Measurements from ENCODE around the gene DBR1. TPM values are rescaled to one million over a fixed set of nuclear protein-coding genes. Genes with fewer than 3 reads are reported as not detected.

Gene DBR1
- total RNA-seq, 1 experiment from 2014 or later = 33.1 TPM

DNA sequence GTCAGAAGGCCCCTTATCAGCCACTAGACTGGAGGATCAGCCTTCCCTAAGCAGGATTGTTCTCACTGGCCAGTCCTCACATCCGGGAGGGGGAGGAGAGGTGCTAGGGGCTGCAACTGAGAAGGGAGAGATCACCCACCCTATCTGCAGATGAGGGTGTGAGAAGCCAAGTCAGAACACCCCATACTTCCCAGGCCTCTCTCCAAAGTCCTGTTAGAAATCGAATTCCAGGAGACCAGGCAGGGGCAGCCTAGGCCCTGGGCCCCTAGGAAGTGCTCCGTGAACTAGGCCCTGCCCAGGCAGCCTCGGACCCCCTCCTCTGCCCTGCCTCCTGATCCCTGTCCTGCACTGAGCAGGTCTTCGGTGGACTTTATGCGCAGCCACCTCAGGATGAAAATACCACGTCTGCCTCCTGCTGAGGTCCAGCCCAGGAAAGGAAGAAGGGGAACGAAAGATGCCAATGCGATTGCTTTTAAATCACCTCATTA lies 60.2 kb downstream of the DBR1 start:
- DNase-seq (ENCODE audit: low spot score) = no peak
- BruUV-seq (replicated peaks) = no TSS peak
- intact Hi-C loops (cut with micrococcal nuclease; ENCODE audit: unreplicated experiment) = no loop called here
- TF ChIP-seq, protein P1, sequence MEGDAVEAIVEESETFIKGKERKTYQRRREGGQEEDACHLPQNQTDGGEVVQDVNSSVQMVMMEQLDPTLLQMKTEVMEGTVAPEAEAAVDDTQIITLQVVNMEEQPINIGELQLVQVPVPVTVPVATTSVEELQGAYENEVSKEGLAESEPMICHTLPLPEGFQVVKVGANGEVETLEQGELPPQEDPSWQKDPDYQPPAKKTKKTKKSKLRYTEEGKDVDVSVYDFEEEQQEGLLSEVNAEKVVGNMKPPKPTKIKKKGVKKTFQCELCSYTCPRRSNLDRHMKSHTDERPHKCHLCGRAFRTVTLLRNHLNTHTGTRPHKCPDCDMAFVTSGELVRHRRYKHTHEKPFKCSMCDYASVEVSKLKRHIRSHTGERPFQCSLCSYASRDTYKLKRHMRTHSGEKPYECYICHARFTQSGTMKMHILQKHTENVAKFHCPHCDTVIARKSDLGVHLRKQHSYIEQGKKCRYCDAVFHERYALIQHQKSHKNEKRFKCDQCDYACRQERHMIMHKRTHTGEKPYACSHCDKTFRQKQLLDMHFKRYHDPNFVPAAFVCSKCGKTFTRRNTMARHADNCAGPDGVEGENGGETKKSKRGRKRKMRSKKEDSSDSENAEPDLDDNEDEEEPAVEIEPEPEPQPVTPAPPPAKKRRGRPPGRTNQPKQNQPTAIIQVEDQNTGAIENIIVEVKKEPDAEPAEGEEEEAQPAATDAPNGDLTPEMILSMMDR (conservative IDR thresholded peaks at IDR 0.05; ENCODE audit: low read depth, low read length) = no peak
- TF ChIP-seq EZH2 (IDR thresholded peaks at IDR 0.05; ENCODE audit: borderline replicate concordance, low read depth, low read length, poor library complexity, severe bottlenecking) = no peak
- H3K36me3 ChIP-seq (ENCODE audit: insufficient read depth, low read length, poor library complexity, severe bottlenecking) = no peaks in the 10 kb centered on the region
- H3K4me1 ChIP-seq (ENCODE audit: insufficient read depth, low read length, poor library complexity, severe bottlenecking) = peaks cover 9% of the 10 kb centered on the region
- ChIA-PET POLR2A (ENCODE audit: low non-redundant PET) (no interaction called here), CTCF (no interaction called here)
- peak overlapping the region; percentile 68 for H3K27ac ChIP-seq (ENCODE audit: low read depth, low read length, poor library complexity, severe bottlenecking)
- H3K27me3 ChIP-seq (replicated peaks; ENCODE audit: insufficient read depth, low read depth, low read length, poor library complexity) = no peaks in the 10 kb centered on the region
- H3K4me3 ChIP-seq (ENCODE audit: low read depth, low read length, poor library complexity, severe bottlenecking) = peak overlapping the region; percentile 75
- H3K9me3 ChIP-seq (ENCODE audit: low read depth, low read length, poor library complexity, severe bottlenecking) = no peaks in the 10 kb centered on the region

DNA sequence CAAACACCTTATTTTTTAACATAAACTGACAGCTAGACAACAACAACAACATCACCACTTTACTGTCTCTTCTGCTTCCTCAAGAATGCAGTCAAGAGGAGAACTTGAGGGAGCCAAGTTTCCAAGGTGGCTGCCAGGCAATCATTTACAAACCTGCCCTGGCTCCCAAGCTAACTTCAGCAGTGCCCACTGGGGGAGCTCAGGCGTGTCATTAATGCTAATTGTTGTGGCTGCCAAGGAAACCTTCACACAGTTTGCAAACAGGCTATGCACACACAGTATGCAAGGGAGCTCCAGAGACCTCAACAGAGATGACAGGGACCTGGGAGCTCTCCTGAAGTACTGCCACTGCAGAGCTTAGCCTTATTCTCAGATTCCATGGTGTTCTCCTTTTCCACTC lies 61.4 kb downstream of the DBR1 start:
- TF ChIP-seq, protein P1 (conservative IDR thresholded peaks at IDR 0.05; ENCODE audit: low read depth, low read length) = no peak
- no peak for TF ChIP-seq EZH2 (IDR thresholded peaks at IDR 0.05; ENCODE audit: borderline replicate concordance, low read depth, low read length, poor library complexity, severe bottlenecking)
- POLR2A ChIA-PET (ENCODE audit: low non-redundant PET) = no interaction called here
- Histone ChIP-seq H3K4me1 (ENCODE audit: insufficient read depth, low read length, poor library complexity, severe bottlenecking) (peaks cover 9% of the 10 kb centered on the region), H3K27me3 (replicated peaks; ENCODE audit: insufficient read depth, low read depth, low read length, poor library complexity) (no peaks in the 10 kb centered on the region), H3K27ac (ENCODE audit: low read depth, low read length, poor library complexity, severe bottlenecking) (no peak overlapping the region), H3K4me3 (ENCODE audit: low read depth, low read length, poor library complexity, severe bottlenecking) (no peak overlapping the region), H3K36me3 (ENCODE audit: insufficient read depth, low read length, poor library complexity, severe bottlenecking) (no peaks in the 10 kb centered on the region), H3K9me3 (ENCODE audit: low read depth, low read length, poor library complexity, severe bottlenecking) (no peaks in the 10 kb centered on the region)
- CTCF ChIA-PET = no interaction called here
- BruUV-seq (replicated peaks) = no TSS peak
- DNase-seq (ENCODE audit: low spot score) = peak; percentile 52
- intact Hi-C loops (cut with micrococcal nuclease; ENCODE audit: unreplicated experiment) = no loop called here

DNA sequence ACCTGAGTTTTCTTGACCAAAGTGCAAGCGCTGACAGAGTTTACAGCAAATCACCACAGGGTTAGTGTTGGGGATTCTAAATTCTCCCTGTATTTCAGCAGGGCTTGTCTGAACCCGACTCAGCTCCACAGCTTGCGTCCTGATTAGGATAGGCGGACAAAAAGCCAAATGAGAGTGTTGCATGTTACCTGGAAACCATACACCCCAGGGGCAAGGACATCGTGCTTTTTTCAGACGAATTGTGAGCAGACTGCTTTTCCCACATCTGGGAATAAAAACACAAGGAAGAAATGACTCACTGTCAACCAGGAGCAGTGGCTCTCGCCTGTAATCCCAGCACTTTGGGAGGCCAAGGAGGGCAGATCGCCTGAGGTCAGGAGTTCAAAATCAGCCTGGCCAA lies 62.4 kb downstream of the DBR1 start:
- DNase-seq (ENCODE audit: low spot score) = no peak
- Histone ChIP-seq H3K9me3 (ENCODE audit: low read depth, low read length, poor library complexity, severe bottlenecking) (no peaks in the 10 kb centered on the region), H3K36me3 (ENCODE audit: insufficient read depth, low read length, poor library complexity, severe bottlenecking) (no peaks in the 10 kb centered on the region), H3K4me1 (ENCODE audit: insufficient read depth, low read length, poor library complexity, severe bottlenecking) (peaks cover 9% of the 10 kb centered on the region), H3K27me3 (replicated peaks; ENCODE audit: insufficient read depth, low read depth, low read length, poor library complexity) (no peaks in the 10 kb centered on the region), H3K27ac (ENCODE audit: low read depth, low read length, poor library complexity, severe bottlenecking) (no peak overlapping the region), H3K4me3 (ENCODE audit: low read depth, low read length, poor library complexity, severe bottlenecking) (no peak overlapping the region)
- ChIA-PET CTCF (no interaction called here), POLR2A (ENCODE audit: low non-redundant PET) (no interaction called here)
- intact Hi-C loops (cut with micrococcal nuclease; ENCODE audit: unreplicated experiment) = no loop called here
- no TSS peak for BruUV-seq (replicated peaks)
- no peak for TF ChIP-seq EZH2 (IDR thresholded peaks at IDR 0.05; ENCODE audit: borderline replicate concordance, low read depth, low read length, poor library complexity, severe bottlenecking)

Other genes starting within 250 kb of the DBR1 start
- not detected in 2 replicates for gene CLDN18, start 164.8 kb downstream of the DBR1 start, total RNA-seq (2021)
- gene DZIP1L, start 59.3 kb downstream of the DBR1 start, total RNA-seq (2021) = 3.8 and 8.1 TPM in 2 replicates
- not detected in 2 replicates for gene A4GNT, start 42.5 kb downstream of the DBR1 start, total RNA-seq (2021)
- gene ARMC8, start 12.4 kb upstream of the DBR1 start, total RNA-seq (2021) = 48.0 and 55.8 TPM in 2 replicates
- gene NME9, start 154.9 kb upstream of the DBR1 start, total RNA-seq (2021) = not detected in 2 replicates
- 0.50 and 0.77 TPM in 2 replicates for gene MRAS, start 173.7 kb upstream of the DBR1 start, total RNA-seq (2021)